Endothelial cell (in vitro differentiated cells): Measurements from ENCODE around the gene GMCL1. TPM values are rescaled to one million over a fixed set of nuclear protein-coding genes. Genes with fewer than 3 reads are reported as not detected.

Experiments
- DNase-seq: peaks from one replicate; pipeline ENCODE4 v3.0.0; 2021; ENCODE audit warnings: low spot score
- H3K27ac Mint-ChIP-seq: one replicate; pipeline ENCODE4 v1.8.0; 2021; ENCODE audit warnings: mixed read lengths, inconsistent platforms; ENCODE audit not compliant: unreplicated experiment
- H3K27me3 Mint-ChIP-seq: one replicate; pipeline ENCODE4 v1.8.0; 2021; ENCODE audit warnings: mild to moderate bottlenecking, moderate library complexity, mixed read lengths, inconsistent platforms; ENCODE audit not compliant: unreplicated experiment
- H3K36me3 Mint-ChIP-seq: one replicate; pipeline ENCODE4 v1.8.0; 2021; ENCODE audit warnings: mild to moderate bottlenecking, low read depth, mixed read lengths, inconsistent platforms; ENCODE audit not compliant: unreplicated experiment
- H3K4me1 Mint-ChIP-seq: one replicate; pipeline ENCODE4 v1.8.0; 2021; ENCODE audit warnings: mild to moderate bottlenecking, mixed read lengths, inconsistent platforms; ENCODE audit not compliant: unreplicated experiment
- H3K4me3 Mint-ChIP-seq: one replicate; pipeline ENCODE4 v1.8.0; 2021; ENCODE audit warnings: mild to moderate bottlenecking, mixed read lengths, inconsistent platforms; ENCODE audit not compliant: unreplicated experiment
- H3K9me3 Mint-ChIP-seq: one replicate; pipeline ENCODE4 v1.8.0; 2021; ENCODE audit warnings: mixed read lengths, inconsistent platforms; ENCODE audit not compliant: unreplicated experiment
- total RNA-seq: library from RNA; stranded (reverse); fragmentation: NEBNext Ultra II Directional; extraction: Animal tissue kit (Norgen Biotek cat#: 25700); gene quantifications from one replicate; pipeline ENCODE4 v1.2.1, GENCODE V29; 2021; ENCODE audit not compliant: unreplicated experiment
- TF ChIP-seq, protein P1 (sequence below): fragments of 200-600 bp; sonication (generic); IDR thresholded peaks from one replicate; pipeline ENCODE4 v1.5.0; 2021; ENCODE audit warnings: antibody characterized with exemption; ENCODE audit not compliant: unreplicated experiment

GMCL1 gene
- total RNA-seq, 1 donor from 2014 or later = 8.6 TPM

DNA sequence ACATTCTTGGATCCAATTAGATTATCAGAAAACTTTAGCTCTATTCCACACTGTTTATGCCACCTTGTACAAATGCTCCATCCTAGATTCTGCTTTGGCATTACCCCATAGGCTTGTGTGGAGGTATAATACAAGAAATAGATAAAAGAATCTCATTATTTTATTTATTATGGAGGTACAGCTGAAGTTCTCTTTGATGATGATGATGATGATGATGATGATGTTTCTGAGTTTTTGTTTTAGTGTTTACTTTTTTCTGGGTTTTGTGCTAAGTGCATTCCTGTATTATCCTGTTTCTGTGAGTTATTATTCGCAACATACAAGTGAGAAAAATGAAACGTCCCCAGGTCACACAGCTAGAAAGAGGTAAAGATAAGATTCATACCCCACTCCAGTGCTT is 44.1 kb upstream of the GMCL1 start:
- Mint-ChIP-seq H3K27me3 (no peaks in the 10 kb centered on the region), H3K9me3 (no peaks in the 10 kb centered on the region), H3K4me1 (peaks cover 14% of the 10 kb centered on the region), H3K36me3 (peaks cover 7% of the 10 kb centered on the region), H3K4me3 (no peak overlapping the region), H3K27ac (no peak overlapping the region)
- no peak for DNase-seq
- TF ChIP-seq, protein P1, sequence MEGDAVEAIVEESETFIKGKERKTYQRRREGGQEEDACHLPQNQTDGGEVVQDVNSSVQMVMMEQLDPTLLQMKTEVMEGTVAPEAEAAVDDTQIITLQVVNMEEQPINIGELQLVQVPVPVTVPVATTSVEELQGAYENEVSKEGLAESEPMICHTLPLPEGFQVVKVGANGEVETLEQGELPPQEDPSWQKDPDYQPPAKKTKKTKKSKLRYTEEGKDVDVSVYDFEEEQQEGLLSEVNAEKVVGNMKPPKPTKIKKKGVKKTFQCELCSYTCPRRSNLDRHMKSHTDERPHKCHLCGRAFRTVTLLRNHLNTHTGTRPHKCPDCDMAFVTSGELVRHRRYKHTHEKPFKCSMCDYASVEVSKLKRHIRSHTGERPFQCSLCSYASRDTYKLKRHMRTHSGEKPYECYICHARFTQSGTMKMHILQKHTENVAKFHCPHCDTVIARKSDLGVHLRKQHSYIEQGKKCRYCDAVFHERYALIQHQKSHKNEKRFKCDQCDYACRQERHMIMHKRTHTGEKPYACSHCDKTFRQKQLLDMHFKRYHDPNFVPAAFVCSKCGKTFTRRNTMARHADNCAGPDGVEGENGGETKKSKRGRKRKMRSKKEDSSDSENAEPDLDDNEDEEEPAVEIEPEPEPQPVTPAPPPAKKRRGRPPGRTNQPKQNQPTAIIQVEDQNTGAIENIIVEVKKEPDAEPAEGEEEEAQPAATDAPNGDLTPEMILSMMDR = no peak

DNA sequence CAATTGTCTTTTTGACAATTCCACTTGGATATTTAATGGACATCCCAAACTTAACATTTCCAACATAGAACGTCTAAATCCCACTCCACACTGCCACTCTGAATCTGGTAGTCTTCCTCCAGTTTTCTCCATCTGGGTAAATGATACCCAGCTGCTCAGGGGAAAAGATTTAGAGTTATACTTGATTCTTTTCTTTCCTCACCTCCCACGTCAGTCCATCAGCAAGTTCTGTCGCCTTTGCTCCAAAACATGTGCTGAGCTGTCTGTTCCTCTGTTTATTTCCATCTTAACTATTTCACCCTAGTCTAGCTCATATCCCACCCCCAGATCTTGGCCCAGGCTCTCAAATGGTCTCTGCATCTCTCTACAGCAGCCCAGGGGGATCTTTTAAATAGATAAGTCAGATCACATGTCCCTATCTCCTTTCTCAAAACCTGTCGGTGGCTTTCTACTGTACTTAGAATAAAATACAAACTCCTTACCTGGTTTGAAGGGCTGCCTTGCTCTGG is 43.4 kb upstream of the GMCL1 start:
- no peak for DNase-seq
- Mint-ChIP-seq H3K4me3 (no peak overlapping the region), H3K4me1 (peaks cover 12% of the 10 kb centered on the region), H3K9me3 (no peaks in the 10 kb centered on the region), H3K27ac (no peak overlapping the region), H3K27me3 (no peaks in the 10 kb centered on the region), H3K36me3 (peaks cover 7% of the 10 kb centered on the region)
- TF ChIP-seq, protein P1 = no peak

DNA sequence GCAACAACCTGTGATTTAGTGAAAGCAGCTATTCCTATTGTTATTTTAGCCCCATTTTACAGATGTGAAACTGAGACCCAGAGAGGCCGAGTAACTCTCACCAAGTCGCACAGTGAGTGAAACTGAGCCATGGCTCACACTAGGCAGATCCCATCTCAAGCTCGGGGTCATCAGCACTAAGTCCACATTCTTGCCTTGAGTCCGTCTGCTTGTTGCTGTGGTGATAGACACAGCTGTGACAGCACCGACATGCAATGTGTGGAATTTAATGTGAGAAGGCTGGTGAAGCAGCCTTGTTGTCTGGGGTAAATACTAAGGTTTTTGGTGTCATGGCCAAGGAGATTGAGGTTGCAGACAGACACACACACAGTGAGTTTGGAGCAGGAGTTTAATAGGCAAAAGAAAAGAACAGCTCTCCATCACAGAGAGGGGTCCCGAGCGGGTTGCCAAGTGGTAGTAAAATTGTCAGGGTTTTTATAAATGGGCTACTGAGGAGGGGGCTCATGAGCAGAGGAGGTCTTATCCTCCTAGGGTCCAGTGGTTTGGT is 40.2 kb upstream of the GMCL1 start:
- Mint-ChIP-seq H3K9me3 (no peaks in the 10 kb centered on the region), H3K4me3 (peak overlapping the region; percentile 25), H3K27ac (peak overlapping the region; percentile 33), H3K36me3 (peaks cover 7% of the 10 kb centered on the region), H3K27me3 (no peaks in the 10 kb centered on the region), H3K4me1 (peaks cover 13% of the 10 kb centered on the region)
- no peak for DNase-seq
- TF ChIP-seq, protein P1 = no peak

DNA sequence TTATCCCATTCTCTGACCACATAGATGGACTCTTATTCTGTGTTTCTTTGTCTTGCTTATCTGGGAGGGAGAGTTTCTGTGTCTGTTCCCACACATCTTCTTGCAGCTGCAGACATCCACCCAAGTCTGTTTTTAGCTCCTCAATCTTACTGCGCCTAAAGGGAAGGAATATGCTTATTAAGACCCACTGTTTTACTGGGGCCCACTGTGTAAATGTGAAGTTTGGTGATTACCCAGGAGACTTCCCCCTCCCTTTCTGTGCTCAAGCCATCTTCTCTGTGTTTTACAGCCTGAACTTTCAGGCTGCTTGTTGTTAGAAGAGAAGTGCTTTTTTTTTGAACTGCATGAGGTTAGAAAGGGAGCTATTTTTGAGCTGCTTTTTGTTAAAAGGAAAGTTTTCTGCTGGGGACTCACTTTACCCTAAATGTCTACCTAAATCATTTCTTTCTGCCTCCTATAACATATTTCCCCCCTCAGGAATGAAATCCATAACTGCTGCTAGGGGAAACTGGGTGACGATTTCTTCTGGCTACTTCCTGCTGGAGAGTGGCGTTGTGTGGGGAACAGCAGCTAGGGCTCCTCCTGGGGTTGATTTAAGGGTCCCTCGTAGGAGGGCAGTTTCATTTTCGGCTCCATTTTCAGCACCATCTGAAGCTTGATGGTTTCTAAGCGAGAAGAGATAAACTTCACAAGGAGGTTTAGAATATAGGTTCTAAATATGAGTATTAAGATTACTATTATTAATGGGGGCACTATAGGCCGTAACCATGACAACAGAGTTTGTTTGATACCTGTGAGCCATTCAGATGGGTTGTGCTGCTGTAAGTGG is 39.5 kb upstream of the GMCL1 start:
- Mint-ChIP-seq H3K36me3 (peaks cover 7% of the 10 kb centered on the region), H3K4me1 (peaks cover 17% of the 10 kb centered on the region), H3K27ac (peak overlapping the region; percentile 71), H3K4me3 (no peak overlapping the region), H3K9me3 (no peaks in the 10 kb centered on the region), H3K27me3 (no peaks in the 10 kb centered on the region)
- DNase-seq = no peak
- TF ChIP-seq, protein P1 = no peak

DNA sequence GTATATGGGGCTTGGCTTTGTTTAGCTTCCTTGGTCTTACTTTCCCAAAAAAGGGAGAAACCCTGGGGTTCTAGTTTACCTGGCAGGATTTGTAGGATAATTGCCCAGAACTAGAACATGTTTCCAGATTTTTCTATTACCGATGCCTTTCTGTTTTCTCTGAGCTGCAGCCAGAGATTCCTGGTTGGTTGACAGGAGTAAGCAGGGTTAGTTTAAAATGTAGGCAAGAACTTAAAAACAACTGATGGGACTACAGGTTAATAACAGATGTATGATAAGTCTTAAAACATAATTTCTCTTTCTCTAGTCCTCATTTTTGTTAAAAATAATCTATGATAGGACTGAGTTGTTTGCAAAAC is 38.9 kb upstream of the GMCL1 start:
- Mint-ChIP-seq H3K4me1 (peaks cover 17% of the 10 kb centered on the region), H3K36me3 (peaks cover 7% of the 10 kb centered on the region), H3K27me3 (no peaks in the 10 kb centered on the region), H3K27ac (no peak overlapping the region), H3K9me3 (no peaks in the 10 kb centered on the region), H3K4me3 (no peak overlapping the region)
- TF ChIP-seq, protein P1 = no peak
- DNase-seq = no peak
